GM12874 (cell line): ENCODE measurements around the gene CAP2.

Source experiments
- TF ChIP-seq, protein P1 (sequence below): IDR thresholded peaks from 2 replicates; pipeline ENCODE4 v1.5.1; 2011; ENCODE audit warnings: low read depth, mild to moderate bottlenecking, control low read depth, low read length, moderate library complexity; ENCODE audit not compliant: insufficient read depth

The CAP2 gene

DNA sequence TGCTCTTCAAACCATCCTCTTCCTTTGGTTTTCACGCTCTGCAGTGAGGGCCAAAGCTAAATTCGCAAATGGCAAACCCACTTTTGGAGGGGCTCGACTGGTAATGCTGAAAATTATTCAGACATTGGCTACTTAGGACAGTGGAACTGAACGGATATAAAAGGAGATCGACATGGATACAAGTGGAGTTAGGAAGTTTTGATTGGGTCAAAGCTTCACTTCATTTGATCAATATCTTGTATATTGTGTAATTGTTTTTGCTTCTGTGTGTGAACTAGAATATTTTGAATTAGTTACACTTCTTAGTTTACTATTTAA lies 207.9 kb downstream of the CAP2 start:
- TF ChIP-seq, protein P1, sequence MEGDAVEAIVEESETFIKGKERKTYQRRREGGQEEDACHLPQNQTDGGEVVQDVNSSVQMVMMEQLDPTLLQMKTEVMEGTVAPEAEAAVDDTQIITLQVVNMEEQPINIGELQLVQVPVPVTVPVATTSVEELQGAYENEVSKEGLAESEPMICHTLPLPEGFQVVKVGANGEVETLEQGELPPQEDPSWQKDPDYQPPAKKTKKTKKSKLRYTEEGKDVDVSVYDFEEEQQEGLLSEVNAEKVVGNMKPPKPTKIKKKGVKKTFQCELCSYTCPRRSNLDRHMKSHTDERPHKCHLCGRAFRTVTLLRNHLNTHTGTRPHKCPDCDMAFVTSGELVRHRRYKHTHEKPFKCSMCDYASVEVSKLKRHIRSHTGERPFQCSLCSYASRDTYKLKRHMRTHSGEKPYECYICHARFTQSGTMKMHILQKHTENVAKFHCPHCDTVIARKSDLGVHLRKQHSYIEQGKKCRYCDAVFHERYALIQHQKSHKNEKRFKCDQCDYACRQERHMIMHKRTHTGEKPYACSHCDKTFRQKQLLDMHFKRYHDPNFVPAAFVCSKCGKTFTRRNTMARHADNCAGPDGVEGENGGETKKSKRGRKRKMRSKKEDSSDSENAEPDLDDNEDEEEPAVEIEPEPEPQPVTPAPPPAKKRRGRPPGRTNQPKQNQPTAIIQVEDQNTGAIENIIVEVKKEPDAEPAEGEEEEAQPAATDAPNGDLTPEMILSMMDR, result no peak

GRCh38 chr6:17602888-17603287 lies 209.5 kb downstream of the CAP2 start:
- TF ChIP-seq, protein P1, result no peak

DNA sequence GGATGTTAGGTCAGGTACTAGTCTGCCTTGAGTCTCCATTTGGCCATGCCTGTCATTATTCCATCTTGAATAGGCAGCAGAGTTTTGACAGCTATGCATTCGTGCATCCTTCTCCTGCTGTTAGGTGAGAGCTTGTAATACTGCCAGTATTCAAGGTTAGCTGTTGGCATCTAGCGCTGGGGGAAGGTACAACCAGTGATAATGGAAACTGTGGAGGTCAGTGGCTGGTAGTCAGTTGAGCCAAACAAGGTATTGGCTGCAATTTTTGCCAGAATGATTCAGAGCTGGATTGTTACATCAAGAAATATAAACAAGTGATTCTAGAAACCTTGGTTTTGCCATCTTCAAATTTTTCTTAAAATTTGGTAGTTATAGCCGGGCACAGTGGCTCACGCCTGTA lies 213.2 kb downstream of the CAP2 start:
- TF ChIP-seq, protein P1, result no peak
